ENCODE measurements around the gene NOVA1.
"Not testable (repeated sequence)": the region's sequence is repeated elsewhere in the genome, so short reads cannot be mapped to it uniquely, and the experiment has no call there.

Gene NOVA1

GRCh38 chr14:26597589-26598080, at the start of gene NOVA1:
NOVA1 (minus strand) TSS chr14:26598033; CDS start chr14:26597436, 597 bp downstream.
- no peak for DNase-seq

GRCh38 chr14:26645057-26645456, 47.2 kb upstream of the NOVA1 start:
- DNase-seq: not testable (repeated sequence)

- no peak for DNase-seq
These were observed 38.7 kb upstream of the NOVA1 start for GRCh38 chr14:26636561-26636960.

GRCh38 chr14:26634946-26635345, 37.1 kb upstream of the NOVA1 start:
- not testable (repeated sequence) for DNase-seq

- DNase-seq: no peak
These were observed 28.4 kb upstream of the NOVA1 start for GRCh38 chr14:26626256-26626655.

GRCh38 chr14:26622611-26623010, 24.8 kb upstream of the NOVA1 start:
- DNase-seq: no peak

- no peak for DNase-seq
These were observed 24.2 kb upstream of the NOVA1 start for GRCh38 chr14:26621807-26622560.

- no peak for DNase-seq
These were observed 23.5 kb upstream of the NOVA1 start for GRCh38 chr14:26621364-26621763.

GRCh38 chr14:26611259-26611658, 13.4 kb upstream of the NOVA1 start:
- no peak for DNase-seq

GRCh38 chr14:26606729-26607312, 9.0 kb upstream of the NOVA1 start:
- DNase-seq: no peak

GRCh38 chr14:26605602-26606001, 7.8 kb upstream of the NOVA1 start:
- no peak for DNase-seq

GRCh38 chr14:26602902-26603301, 5.1 kb upstream of the NOVA1 start:
- DNase-seq: no peak

- DNase-seq: no peak
These were observed 4.0 kb upstream of the NOVA1 start for GRCh38 chr14:26601856-26602255.

- DNase-seq: no peak
These were observed 1.5 kb upstream of the NOVA1 start for GRCh38 chr14:26599291-26599690.

GRCh38 chr14:26598672-26599131, 869 bp upstream of the NOVA1 start:
- DNase-seq: no peak

- DNase-seq: no peak
These were observed 343 bp upstream of the NOVA1 start for GRCh38 chr14:26598081-26598671.

GRCh38 chr14:26597071-26597588, 703 bp downstream of the NOVA1 start:
- no peak for DNase-seq

GRCh38 chr14:26596543-26597061, 1.2 kb downstream of the NOVA1 start:
- no peak for DNase-seq

GRCh38 chr14:26595926-26596542, 1.8 kb downstream of the NOVA1 start:
- DNase-seq: no peak

GRCh38 chr14:26594756-26595545, 2.9 kb downstream of the NOVA1 start:
- DNase-seq: no peak

- DNase-seq: no peak
These were observed 3.7 kb downstream of the NOVA1 start for GRCh38 chr14:26594148-26594547.

- DNase-seq: no peak
These were observed 4.5 kb downstream of the NOVA1 start for GRCh38 chr14:26593357-26593756.

All from MV-4-11 (cell line).